Activated CD4-positive, CD25-positive, alpha-beta regulatory T cell treated with anti-CD3 and anti-CD28 coated beads, Interleukin-2, amount 50 U/mL, for 16 hours (primary cell): ENCODE results near the gene ABCD1.
"Not testable (repeated sequence)": the region's sequence is repeated elsewhere in the genome, so short reads cannot be mapped to it uniquely, and the experiment has no call there.

Experiments
- DNase-seq: peaks from one replicate; pipeline ENCODE4 v3.0.0-alpha.2; 2020; ENCODE audit warnings: low read depth, low spot score

The ABCD1 gene

DNA sequence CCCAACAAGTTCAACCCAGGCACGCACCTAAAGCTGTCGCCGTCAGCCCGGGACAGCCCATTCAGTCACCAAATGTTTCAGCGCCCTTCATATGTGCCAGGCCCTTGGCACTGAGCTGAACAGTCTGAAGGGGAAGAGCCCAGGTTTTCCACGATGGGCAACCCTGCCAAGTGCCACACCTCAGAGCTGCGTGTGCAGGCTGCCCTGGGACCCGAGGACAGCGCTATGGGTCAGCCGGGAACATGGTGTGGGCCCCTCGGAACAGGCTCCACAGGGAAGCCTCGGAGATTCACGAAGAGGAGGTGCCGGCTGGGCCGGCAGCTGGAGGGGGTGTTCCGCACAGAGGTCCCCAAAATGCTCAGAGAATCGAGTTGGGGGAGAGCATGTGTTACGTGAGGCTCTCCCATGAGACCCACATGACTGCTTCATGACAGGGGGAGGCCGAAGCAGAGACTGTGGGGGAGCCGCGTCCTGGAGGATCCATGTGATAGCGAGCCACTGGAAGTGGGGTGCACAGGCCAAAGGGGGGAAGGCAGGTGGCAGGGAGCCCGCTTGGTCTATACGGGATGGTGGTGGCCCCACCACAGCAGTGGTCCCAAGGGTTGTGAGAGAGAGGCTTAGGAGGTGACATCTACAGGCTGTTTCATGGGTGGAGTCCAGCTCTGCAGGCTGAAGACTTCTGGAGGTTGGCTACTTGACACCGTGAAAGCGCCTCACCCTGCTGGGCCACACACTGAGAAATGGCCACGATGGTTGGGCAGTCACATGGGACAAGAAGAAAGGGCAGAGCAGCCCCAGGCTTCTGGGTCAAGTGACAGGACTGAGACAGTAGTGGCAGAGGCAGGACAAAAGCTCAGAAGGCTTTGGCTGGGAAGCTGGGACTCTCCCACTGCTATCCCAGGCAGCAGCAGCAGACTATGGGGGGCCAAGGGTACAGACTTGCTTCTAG lies 14.7 kb upstream of the ABCD1 start:
- DNase-seq, result no peak

GRCh38 chrX:153714256-153714655 lies 10.4 kb upstream of the ABCD1 start:
- no peak for DNase-seq

DNA sequence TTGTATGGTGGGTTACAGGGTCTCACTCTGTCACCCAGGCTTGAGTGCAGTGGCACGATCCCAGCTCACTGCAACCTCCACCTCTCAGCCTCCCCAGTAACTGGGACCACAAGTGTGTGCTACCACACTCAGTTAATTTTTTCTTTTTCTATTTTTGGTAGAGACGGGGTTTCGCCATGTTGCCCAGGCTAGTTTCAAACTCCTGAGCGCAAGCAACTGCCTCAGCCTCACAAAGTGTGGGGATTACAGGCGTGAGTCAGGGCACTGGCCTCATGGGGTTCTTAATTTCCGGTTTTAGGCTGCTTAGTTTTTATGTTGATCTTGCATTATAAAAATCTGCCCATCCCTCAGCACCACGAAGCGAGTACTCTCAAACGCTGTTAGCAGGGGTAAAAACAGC lies 7.2 kb upstream of the ABCD1 start:
- DNase-seq, result no peak

GRCh38 chrX:153719238-153719637 lies 5.4 kb upstream of the ABCD1 start:
- DNase-seq, result no peak

- DNase-seq, result no peak
Measured at GRCh38 chrX:153719701-153720100, 5.0 kb upstream of the ABCD1 start.

DNA sequence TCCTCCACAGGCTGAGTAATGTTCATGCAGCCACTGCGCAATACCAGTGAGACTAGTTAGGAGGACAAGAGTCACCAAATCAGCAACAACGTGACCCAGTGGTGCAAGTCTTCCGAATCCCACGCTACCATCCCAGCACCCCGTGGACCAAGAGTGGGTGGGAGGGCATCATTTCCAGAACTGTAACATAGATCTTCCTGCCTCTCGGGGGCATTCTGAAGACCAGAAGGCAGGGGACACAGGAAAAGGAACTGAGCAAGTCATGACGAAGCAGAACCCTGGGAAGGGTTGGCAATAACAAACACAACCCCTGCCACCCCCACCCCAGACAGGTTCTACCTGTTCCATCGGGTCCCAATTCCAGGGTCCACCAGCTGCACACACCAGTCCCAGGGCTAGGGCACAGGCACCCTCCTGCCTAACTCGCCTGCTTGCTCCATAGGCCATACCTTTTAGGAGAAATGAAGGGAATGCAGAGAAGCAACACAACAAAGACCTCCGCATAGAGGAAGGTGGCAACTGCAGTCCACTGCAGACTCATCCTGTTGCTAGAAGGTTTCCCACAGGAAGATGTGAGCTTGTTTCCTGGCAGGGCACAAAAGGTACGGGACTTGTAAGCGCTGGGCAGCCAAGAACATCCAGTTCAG lies 1.8 kb upstream of the ABCD1 start:
- no peak for DNase-seq

DNA sequence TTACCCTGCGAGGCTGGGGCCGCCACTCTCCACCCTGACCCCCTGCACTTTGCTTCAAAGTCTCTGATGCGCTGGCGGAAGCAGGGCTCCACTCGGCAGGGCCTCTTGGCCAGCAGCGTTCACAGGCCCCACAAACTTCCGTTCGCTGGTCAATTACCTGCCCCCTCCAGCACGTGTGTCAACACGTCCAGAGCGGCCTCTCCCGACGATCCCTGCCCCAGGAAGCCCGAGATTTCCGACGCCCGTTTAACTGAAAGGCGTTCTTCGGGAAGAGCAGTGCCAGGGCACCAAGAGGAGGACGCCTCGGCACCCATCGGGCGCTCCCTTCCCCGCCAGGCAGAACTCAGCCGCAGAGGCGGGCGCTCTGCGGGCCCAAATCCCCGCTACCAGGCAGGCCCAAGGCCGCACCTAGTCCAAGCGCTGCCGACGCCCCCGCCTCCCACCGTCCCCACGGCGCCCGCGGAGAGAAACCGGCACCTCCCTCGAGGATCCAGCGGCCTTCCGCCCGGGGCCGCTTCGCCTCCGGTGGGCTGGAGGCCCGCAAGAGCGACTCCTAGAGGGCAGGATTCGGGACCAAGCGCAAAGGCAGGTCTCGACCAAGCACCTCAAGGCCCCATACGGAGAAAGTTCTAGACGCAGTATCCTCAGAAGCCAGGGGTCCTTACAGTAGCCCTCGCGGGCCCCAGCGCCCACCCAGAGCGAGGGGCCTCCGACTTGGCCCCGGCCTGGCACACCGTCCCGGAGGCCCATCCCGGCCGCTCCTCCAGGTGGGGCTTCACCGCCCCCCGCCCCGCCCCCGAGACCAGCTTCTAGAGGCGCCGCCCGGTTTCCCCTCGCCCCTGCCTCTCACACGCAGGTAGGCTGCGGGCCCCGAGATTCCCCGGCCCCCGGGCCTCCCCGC lies 1.1 kb upstream of the ABCD1 start:
- peak; percentile 10 for DNase-seq

GRCh38 chrX:153725039-153725831 lies 579 bp downstream of the ABCD1 start:
- no peak for DNase-seq

- no peak for DNase-seq
Measured at GRCh38 chrX:153725832-153726285, 1.2 kb downstream of the ABCD1 start.

DNA sequence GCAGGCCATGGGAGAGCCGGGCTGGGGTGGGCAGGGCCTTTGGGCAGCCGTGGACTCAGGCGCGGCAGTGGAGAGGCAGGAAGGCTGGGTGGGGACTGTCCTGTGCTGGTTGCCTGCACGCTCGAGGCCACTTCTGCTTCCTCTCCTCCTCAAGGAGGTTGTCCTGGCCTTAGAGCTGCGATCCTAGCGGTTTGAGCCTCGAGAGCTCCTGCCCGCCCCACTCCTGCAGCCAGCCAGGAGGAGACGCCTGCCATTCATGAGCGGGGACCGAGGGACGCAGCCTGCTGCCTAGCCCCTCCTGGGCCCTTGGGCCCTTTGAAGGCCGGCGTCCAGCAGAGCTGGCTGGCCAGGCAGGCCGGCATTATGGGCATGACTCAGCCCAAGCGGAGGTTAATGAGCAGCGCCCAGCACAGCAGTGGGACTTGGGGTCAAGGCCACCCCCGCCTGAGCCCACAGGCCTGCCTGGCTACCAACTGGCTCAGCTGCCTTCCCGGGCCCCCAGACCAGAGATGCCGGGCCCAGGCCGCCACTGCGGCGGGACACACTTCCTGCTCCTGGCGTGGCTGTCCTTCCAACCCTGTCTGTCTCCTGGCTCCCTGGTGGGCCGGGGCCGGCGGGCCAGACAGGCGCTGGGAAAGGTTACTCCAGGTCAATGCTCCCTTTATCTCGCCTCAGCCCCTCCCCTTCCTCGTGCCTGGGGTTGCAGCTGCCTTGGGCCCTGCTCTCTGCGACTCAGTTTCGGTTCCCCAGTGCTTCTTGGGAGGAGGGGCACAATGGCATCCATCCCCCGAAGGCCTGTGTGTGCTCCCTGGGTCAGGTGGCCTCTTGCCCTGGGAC lies 1.8 kb downstream of the ABCD1 start:
- DNase-seq, result no peak

- no peak for DNase-seq
Measured at GRCh38 chrX:153727123-153727931, 2.7 kb downstream of the ABCD1 start.

DNA sequence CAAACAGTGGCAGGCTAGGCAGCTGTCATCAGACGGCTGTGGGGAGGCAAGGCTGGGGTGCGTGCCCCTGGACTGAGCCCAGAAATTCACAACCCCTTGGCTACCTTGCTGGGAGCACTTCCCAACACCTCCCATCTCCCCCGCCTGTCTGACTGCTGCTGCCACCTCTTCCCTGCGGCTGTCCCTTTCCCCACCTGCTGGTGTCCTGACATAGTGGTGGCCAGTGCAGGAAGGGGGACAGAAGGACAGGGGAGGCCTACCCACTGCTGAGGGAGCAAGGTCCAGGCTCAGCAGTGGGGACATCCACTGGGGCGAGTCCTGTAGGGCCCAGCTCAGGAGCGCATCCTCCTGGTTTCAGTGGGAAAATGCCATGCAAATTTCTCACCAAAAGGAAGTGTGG lies 3.4 kb downstream of the ABCD1 start:
- DNase-seq, result no peak

- no peak for DNase-seq
Measured at GRCh38 chrX:153728951-153729631, 4.4 kb downstream of the ABCD1 start.

DNA sequence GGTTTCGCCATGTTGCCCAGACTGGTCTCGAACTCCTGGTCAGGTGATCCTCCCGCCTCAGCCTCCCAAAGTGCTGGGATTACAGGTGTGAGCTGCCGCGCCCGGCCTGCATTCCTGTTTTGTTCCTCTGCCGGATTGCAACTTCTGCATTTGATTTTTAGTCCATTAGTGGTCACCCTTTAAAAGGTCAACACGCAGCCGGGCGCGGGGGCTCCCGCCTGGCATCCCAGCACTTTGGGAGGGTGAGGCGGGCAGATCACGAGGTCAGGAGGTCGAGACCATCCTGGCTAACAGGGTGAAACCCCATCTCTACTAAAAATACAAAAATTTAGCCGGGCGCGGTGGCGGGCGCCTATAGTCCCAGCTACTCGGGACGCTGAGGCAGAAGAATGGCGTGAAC lies 5.5 kb downstream of the ABCD1 start:
- DNase-seq, result not testable (repeated sequence)

DNA sequence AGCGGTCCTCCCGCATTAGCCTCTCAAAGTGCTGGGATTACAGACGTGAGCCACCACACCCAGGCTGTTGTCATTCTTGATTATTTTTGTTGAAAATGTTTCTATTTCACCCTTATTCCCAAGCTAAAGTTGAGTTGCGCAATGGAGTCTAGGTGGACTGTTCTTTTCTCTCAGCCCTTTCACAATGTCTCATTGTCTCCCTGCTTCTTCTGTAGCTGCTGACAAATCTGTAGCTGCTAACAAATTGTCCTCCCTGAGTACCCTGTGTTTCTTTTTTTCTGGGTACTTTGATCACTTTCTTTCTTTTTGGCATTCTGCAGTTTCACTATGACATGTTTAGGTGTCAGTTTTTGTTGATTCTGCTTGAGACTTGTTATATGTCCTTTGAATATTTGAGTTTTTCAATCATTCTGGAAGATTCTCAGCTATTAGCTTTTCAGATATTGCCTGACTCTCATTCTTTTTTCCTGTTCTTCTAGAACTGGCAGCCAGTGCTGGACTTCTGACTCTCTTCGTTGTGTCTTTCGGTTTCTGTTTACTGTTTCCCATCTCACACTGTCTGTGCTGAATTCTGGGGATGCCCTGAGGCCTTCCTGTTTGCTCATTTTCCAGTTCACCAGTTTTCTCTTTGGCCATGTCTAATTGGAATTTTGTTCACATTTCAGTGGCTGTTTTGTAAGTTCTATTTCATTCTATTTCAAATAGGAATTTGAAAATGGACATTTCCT lies 6.6 kb downstream of the ABCD1 start:
- no peak for DNase-seq

GRCh38 chrX:153731845-153732215 lies 7.2 kb downstream of the ABCD1 start:
- DNase-seq, result no peak

- DNase-seq, result no peak
Measured at GRCh38 chrX:153732401-153732800, 7.7 kb downstream of the ABCD1 start.

DNA sequence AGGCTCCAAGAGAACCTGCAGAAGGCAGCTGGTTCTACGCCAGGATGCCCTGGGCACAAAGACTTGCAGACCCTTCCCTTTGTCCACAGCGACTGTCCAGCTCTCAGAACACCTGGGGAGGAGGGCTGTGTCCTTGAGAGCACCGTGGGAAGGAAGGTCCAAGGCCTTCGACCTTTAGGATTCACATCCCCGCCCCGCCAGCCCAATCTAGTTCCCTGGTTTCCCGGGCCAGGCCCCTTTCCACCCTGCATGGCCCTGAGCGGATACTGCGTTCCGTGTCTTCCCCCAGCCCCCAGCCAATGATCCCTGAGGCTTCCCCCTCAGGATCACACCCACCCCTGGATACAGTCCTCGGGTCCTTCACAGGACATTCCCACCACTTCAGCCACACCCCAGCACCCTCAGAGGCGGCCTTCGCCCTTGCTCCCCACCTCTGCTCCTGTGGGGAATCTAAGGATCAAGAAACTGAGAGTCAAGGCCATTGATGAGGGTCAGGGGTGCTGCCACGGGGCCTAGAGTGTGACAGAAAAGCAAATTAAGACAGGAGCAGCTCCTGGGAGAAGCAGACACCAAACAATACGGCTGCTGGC lies 9.1 kb downstream of the ABCD1 start:
- DNase-seq, result no peak
